ENCODE results near the gene CIDEB.
"Not testable (repeated sequence)": the region's sequence is repeated elsewhere in the genome, so short reads cannot be mapped to it uniquely, and the experiment has no call there.

The CIDEB gene

GRCh38 chr14:24327914-24328313 lies 20.1 kb upstream of the CIDEB start:
- not testable (repeated sequence) for H3K9me3 Mint-ChIP-seq; DNase-seq; ATAC-seq (replicated peaks); H3K27me3 Mint-ChIP-seq
- Mint-ChIP-seq H3K4me3 (peak overlapping the region; percentile 48 to 59), H3K27ac (peak overlapping the region; percentile 39 to 90), H3K36me3 (ENCODE audit: insufficient read depth) (peaks cover 19% of the 10 kb centered on the region), H3K4me1 (ENCODE audit: low read depth in 2 of 2) (peaks cover 51 to 58% of the 10 kb centered on the region in 2 donors)

GRCh38 chr14:24327303-24327702 lies 19.5 kb upstream of the CIDEB start:
- Mint-ChIP-seq H3K4me3 (peak overlapping the region; percentile 48 to 59), H3K27me3 (peaks cover 1 to 4% of the 10 kb centered on the region in 2 donors), H3K4me1 (ENCODE audit: low read depth in 2 of 2) (peaks cover 51 to 54% of the 10 kb centered on the region in 2 donors), H3K27ac (peak overlapping the region; percentile 39 to 90), H3K36me3 (ENCODE audit: insufficient read depth) (peaks cover 15% of the 10 kb centered on the region), H3K9me3 (no peaks in the 10 kb centered on the region)
- DNase-seq (no peak), ATAC-seq (replicated peaks) (no peak)

- ATAC-seq (replicated peaks), result no peak
- peaks cover 9% of the 10 kb centered on the region for H3K36me3 Mint-ChIP-seq (ENCODE audit: insufficient read depth)
- H3K4me1 Mint-ChIP-seq (ENCODE audit: low read depth in 2 of 2), result peaks cover 41 to 42% of the 10 kb centered on the region in 2 donors
- H3K4me3 Mint-ChIP-seq, result no peak overlapping the region
- DNase-seq, result no peak
- H3K27ac Mint-ChIP-seq, result no peak overlapping the region
- no peaks in the 10 kb centered on the region for H3K9me3 Mint-ChIP-seq
- no peaks in the 10 kb centered on the region for H3K27me3 Mint-ChIP-seq
These were observed 18.2 kb upstream of the CIDEB start for GRCh38 chr14:24325963-24326362.

- ATAC-seq (replicated peaks) (no peak), DNase-seq (no peak)
- Mint-ChIP-seq H3K9me3 (no peaks in the 10 kb centered on the region), H3K27ac (peak overlapping the region in 1 of 2 donors; percentile 83), H3K4me3 (no peak overlapping the region), H3K4me1 (ENCODE audit: low read depth in 2 of 2) (peaks cover 33% of the 10 kb centered on the region in 2 donors), H3K27me3 (no peaks in the 10 kb centered on the region), H3K36me3 (ENCODE audit: insufficient read depth) (peaks cover 7% of the 10 kb centered on the region)
These were observed 17.3 kb upstream of the CIDEB start for GRCh38 chr14:24325041-24325530.

GRCh38 chr14:24324024-24324423 lies 16.2 kb upstream of the CIDEB start:
- no peak for DNase-seq
- no peaks in the 10 kb centered on the region for H3K36me3 Mint-ChIP-seq (ENCODE audit: insufficient read depth)
- peaks cover 22 to 26% of the 10 kb centered on the region in 2 donors for H3K4me1 Mint-ChIP-seq (ENCODE audit: low read depth in 2 of 2)
- H3K27ac Mint-ChIP-seq, result peak overlapping the region; percentile 46 to 65
- H3K4me3 Mint-ChIP-seq, result no peak overlapping the region
- H3K27me3 Mint-ChIP-seq, result peaks cover 0 to 8% of the 10 kb centered on the region in 2 donors
- no peak for ATAC-seq (replicated peaks)
- H3K9me3 Mint-ChIP-seq, result no peaks in the 10 kb centered on the region

- H3K36me3 Mint-ChIP-seq (ENCODE audit: insufficient read depth), result no peaks in the 10 kb centered on the region
- peaks cover 0 to 9% of the 10 kb centered on the region in 2 donors for H3K27me3 Mint-ChIP-seq
- H3K4me1 Mint-ChIP-seq (ENCODE audit: low read depth in 2 of 2), result peaks cover 16 to 19% of the 10 kb centered on the region in 2 donors
- no peaks in the 10 kb centered on the region for H3K9me3 Mint-ChIP-seq
- H3K27ac Mint-ChIP-seq, result peak overlapping the region in 1 of 2 donors; percentile 15
- no peak overlapping the region for H3K4me3 Mint-ChIP-seq
- no peak for DNase-seq
- ATAC-seq (replicated peaks), result no peak
These were observed 15.6 kb upstream of the CIDEB start for GRCh38 chr14:24323341-24323740.

GRCh38 chr14:24322672-24323071 lies 14.9 kb upstream of the CIDEB start:
- H3K36me3 Mint-ChIP-seq (ENCODE audit: insufficient read depth), result no peaks in the 10 kb centered on the region
- H3K27ac Mint-ChIP-seq, result peak overlapping the region in 1 of 2 donors; percentile 46
- ATAC-seq (replicated peaks) (no peak), DNase-seq (no peak)
- H3K9me3 Mint-ChIP-seq, result no peaks in the 10 kb centered on the region
- peaks cover 13 to 15% of the 10 kb centered on the region in 2 donors for H3K4me1 Mint-ChIP-seq (ENCODE audit: low read depth in 2 of 2)
- no peak overlapping the region for H3K4me3 Mint-ChIP-seq
- peaks cover 0 to 9% of the 10 kb centered on the region in 2 donors for H3K27me3 Mint-ChIP-seq

- ATAC-seq (replicated peaks), result no peak
- Mint-ChIP-seq H3K4me3 (no peak overlapping the region), H3K27me3 (peaks cover 0 to 9% of the 10 kb centered on the region in 2 donors), H3K27ac (no peak overlapping the region), H3K36me3 (ENCODE audit: insufficient read depth) (no peaks in the 10 kb centered on the region), H3K4me1 (ENCODE audit: low read depth in 2 of 2) (peaks cover 10 to 11% of the 10 kb centered on the region in 2 donors), H3K9me3 (no peaks in the 10 kb centered on the region)
- DNase-seq, result no peak
These were observed 13.6 kb upstream of the CIDEB start for GRCh38 chr14:24321212-24321975.

GRCh38 chr14:24317141-24317928 lies 9.6 kb upstream of the CIDEB start:
- peaks cover 24% of the 10 kb centered on the region for H3K36me3 Mint-ChIP-seq (ENCODE audit: insufficient read depth)
- H3K27me3 Mint-ChIP-seq, result peaks cover 0 to 9% of the 10 kb centered on the region in 2 donors
- ATAC-seq (replicated peaks) (no peak), DNase-seq (no peak)
- H3K4me3 Mint-ChIP-seq, result no peak overlapping the region
- peaks cover 40% of the 10 kb centered on the region in 2 donors for H3K4me1 Mint-ChIP-seq (ENCODE audit: low read depth in 2 of 2)
- H3K27ac Mint-ChIP-seq, result peak overlapping the region; percentile 11 to 15
- H3K9me3 Mint-ChIP-seq, result no peaks in the 10 kb centered on the region

GRCh38 chr14:24316597-24316950 lies 8.8 kb upstream of the CIDEB start:
- peaks cover 47 to 48% of the 10 kb centered on the region in 2 donors for H3K4me1 Mint-ChIP-seq (ENCODE audit: low read depth in 2 of 2)
- ATAC-seq (replicated peaks) (no peak), DNase-seq (no peak)
- peaks cover 0 to 9% of the 10 kb centered on the region in 2 donors for H3K27me3 Mint-ChIP-seq
- H3K27ac Mint-ChIP-seq, result no peak overlapping the region
- peaks cover 32% of the 10 kb centered on the region for H3K36me3 Mint-ChIP-seq (ENCODE audit: insufficient read depth)
- H3K9me3 Mint-ChIP-seq, result no peaks in the 10 kb centered on the region
- H3K4me3 Mint-ChIP-seq, result no peak overlapping the region

- Mint-ChIP-seq H3K36me3 (ENCODE audit: insufficient read depth) (peaks cover 37% of the 10 kb centered on the region), H3K27me3 (peaks cover 0 to 9% of the 10 kb centered on the region in 2 donors), H3K27ac (peak overlapping the region; percentile 80 to 83), H3K4me3 (peak overlapping the region; percentile 51 to 87), H3K4me1 (ENCODE audit: low read depth in 2 of 2) (peaks cover 48 to 49% of the 10 kb centered on the region in 2 donors), H3K9me3 (no peaks in the 10 kb centered on the region)
- ATAC-seq (replicated peaks) (no peak), DNase-seq (no peak)
These were observed 8.2 kb upstream of the CIDEB start for GRCh38 chr14:24315807-24316596.

- DNase-seq, result no peak
- H3K27me3 Mint-ChIP-seq, result peaks cover 0 to 9% of the 10 kb centered on the region in 2 donors
- no peak for ATAC-seq (replicated peaks)
- no peaks in the 10 kb centered on the region for H3K9me3 Mint-ChIP-seq
- peak overlapping the region; percentile 81 to 87 for H3K4me3 Mint-ChIP-seq
- H3K27ac Mint-ChIP-seq, result peak overlapping the region; percentile 80 to 93
- peaks cover 37% of the 10 kb centered on the region for H3K36me3 Mint-ChIP-seq (ENCODE audit: insufficient read depth)
- H3K4me1 Mint-ChIP-seq (ENCODE audit: low read depth in 2 of 2), result peaks cover 48 to 50% of the 10 kb centered on the region in 2 donors
These were observed 7.5 kb upstream of the CIDEB start for GRCh38 chr14:24315243-24315806.
